Neural cell (in vitro differentiated cells): ENCODE measurements around the gene HMGCLL1.

Experiments used
- EP300 ChIP-seq: fragments of 450-650 bp; conservative IDR thresholded peaks from 2 replicates; pipeline ENCODE4 v1.6.1; 2014; ENCODE audit warnings: antibody characterized with exemption, mild to moderate bottlenecking, moderate library complexity; ENCODE audit not compliant: poor library complexity, severe bottlenecking
- EZH2 ChIP-seq: fragments of 200-600, 300-800 bp; shearing (Covaris generic), sonication (generic); IDR thresholded peaks from 2 replicates; pipeline ENCODE4 v1.6.1; 2014; ENCODE audit warnings: antibody characterized with exemption, low read length, borderline replicate concordance, mild to moderate bottlenecking; ENCODE audit not compliant: insufficient read depth, poor library complexity, severe bottlenecking
- POLR2AphosphoS5 ChIP-seq: IDR thresholded peaks from 2 replicates; pipeline ENCODE4 v1.6.1; 2012
- RAD21 ChIP-seq: fragments of 450-650 bp; conservative IDR thresholded peaks from 2 replicates; pipeline ENCODE4 v1.6.1; 2014; ENCODE audit warnings: antibody characterized with exemption, mild to moderate bottlenecking, moderate library complexity
- SMC3 ChIP-seq: fragments of 450-650 bp; conservative IDR thresholded peaks from 2 replicates; pipeline ENCODE4 v1.6.1; 2014; ENCODE audit warnings: antibody characterized with exemption, mild to moderate bottlenecking, moderate library complexity; ENCODE audit not compliant: poor library complexity
- TAF1 ChIP-seq: IDR thresholded peaks from 2 replicates; pipeline ENCODE4 v1.6.1; 2012; ENCODE audit warnings: low read depth
- TF ChIP-seq, protein P1 (sequence below): fragments of 450-650 bp; IDR thresholded peaks from 2 replicates; pipeline ENCODE4 v1.5.1; 2014; ENCODE audit warnings: antibody characterized with exemption, mild to moderate bottlenecking, moderate library complexity; ENCODE audit not compliant: poor library complexity, severe bottlenecking

- TF ChIP-seq POLR2AphosphoS5 (peak; percentile 92), EZH2 (no peak), EP300 (peak; percentile 62), SMC3 (peak; percentile 53), RAD21 (peak; percentile 52), TAF1 (peak; percentile 90)
- TF ChIP-seq, protein P1, sequence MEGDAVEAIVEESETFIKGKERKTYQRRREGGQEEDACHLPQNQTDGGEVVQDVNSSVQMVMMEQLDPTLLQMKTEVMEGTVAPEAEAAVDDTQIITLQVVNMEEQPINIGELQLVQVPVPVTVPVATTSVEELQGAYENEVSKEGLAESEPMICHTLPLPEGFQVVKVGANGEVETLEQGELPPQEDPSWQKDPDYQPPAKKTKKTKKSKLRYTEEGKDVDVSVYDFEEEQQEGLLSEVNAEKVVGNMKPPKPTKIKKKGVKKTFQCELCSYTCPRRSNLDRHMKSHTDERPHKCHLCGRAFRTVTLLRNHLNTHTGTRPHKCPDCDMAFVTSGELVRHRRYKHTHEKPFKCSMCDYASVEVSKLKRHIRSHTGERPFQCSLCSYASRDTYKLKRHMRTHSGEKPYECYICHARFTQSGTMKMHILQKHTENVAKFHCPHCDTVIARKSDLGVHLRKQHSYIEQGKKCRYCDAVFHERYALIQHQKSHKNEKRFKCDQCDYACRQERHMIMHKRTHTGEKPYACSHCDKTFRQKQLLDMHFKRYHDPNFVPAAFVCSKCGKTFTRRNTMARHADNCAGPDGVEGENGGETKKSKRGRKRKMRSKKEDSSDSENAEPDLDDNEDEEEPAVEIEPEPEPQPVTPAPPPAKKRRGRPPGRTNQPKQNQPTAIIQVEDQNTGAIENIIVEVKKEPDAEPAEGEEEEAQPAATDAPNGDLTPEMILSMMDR, result peak; percentile 62
Measured at GRCh38 chr6:55578537-55579363, at the start of gene HMGCLL1.
